Esophagus (tissue), 2 donors: ENCODE measurements around the gene ERC1. TPM values are rescaled to one million over a fixed set of nuclear protein-coding genes. Genes with fewer than 3 reads are reported as not detected.

Experiments
- H3K27ac ChIP-seq, 2 donors: one replicate each; pipeline ENCODE4 v1.5.1; 2013; ENCODE audit warnings: low read depth in 2 of 2, mild to moderate bottlenecking in 2 of 2, inconsistent platforms in 1 of 2, low read length in 1 of 2, moderate library complexity in 1 of 2
- H3K27me3 ChIP-seq, 2 donors: one replicate each; pipeline ENCODE4 v1.6.1; 2013; ENCODE audit warnings: low read length in 2 of 2, control low read depth in 1 of 2, mild to moderate bottlenecking in 1 of 2; ENCODE audit not compliant: insufficient read depth in 2 of 2, control insufficient read depth in 1 of 2
- H3K36me3 ChIP-seq, 2 donors: one replicate each; pipeline ENCODE4 v1.6.1; 2013; ENCODE audit warnings: low read length in 1 of 2; ENCODE audit not compliant: control insufficient read depth in 2 of 2, insufficient read depth in 2 of 2
- H3K4me1 ChIP-seq, 2 donors: one replicate each; pipeline ENCODE4 v1.6.1; 2013; ENCODE audit warnings: low read length in 1 of 2; ENCODE audit not compliant: control insufficient read depth in 2 of 2, insufficient read depth in 2 of 2
- H3K4me3 ChIP-seq, 2 donors: one replicate each; pipeline ENCODE4 v1.5.1; 2013; ENCODE audit warnings: low read length in 2 of 2, mild to moderate bottlenecking in 2 of 2, low read depth in 1 of 2, moderate library complexity in 1 of 2
- H3K9me3 ChIP-seq, 2 donors: one replicate each; pipeline ENCODE4 v1.6.1; 2013; ENCODE audit warnings: mild to moderate bottlenecking in 2 of 2, low read depth in 1 of 2, low read length in 1 of 2, moderate library complexity in 1 of 2; ENCODE audit not compliant: control insufficient read depth in 2 of 2, insufficient read depth in 1 of 2
- WGBS, 2 donors: extraction: QIAGEN DNeasy Blood & Tissue Kit; methylation state at CpG; one replicate each; pipeline ENCODE4 v1.1.7; 2013; 5-methylcytosine and 5-hydroxymethylcytosine counted together
- polyA plus RNA-seq, 2 donors: library from polyadenylated mRNA; stranded (reverse); fragments of 200-250 nt; gene quantifications; one replicate each; pipeline ENCODE4 v1.2.3, GENCODE V29; 2013
- donor health status: healthy with polysubstance abuse.
- donor health status: Bipolar disorder and iron deficiency.

ERC1 gene
- polyA plus RNA-seq, 2 donors = 6.4 to 8.7 TPM

DNA sequence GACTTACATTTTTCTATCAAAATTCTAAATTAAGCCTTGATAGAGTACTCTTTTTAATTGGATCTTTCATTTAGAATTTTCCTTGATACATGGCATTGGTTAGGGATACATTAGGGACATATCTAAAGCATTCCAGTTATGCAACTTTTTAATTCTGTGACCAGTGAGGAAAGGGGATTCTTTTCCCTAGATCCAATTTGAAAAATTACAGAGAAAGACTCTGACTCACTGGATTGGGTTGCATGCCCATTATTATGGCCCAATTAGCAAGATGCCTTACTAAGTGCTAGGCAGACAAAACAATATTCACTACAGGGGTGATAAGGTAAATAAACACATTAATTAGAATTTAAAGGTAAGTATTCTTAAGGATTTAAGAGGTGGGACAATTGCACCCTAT lies 36.3 kb upstream of the ERC1 start:
- no peaks in the 10 kb centered on the region for H3K9me3 ChIP-seq
- H3K27me3 ChIP-seq = no peaks in the 10 kb centered on the region
- H3K4me1 ChIP-seq = peaks cover 2% of the 10 kb centered on the region in 2 donors
- no peaks in the 10 kb centered on the region for H3K36me3 ChIP-seq
- no peak overlapping the region for H3K4me3 ChIP-seq
- H3K27ac ChIP-seq = no peak overlapping the region

- Histone ChIP-seq H3K4me1 (peaks cover 2% of the 10 kb centered on the region in 2 donors), H3K9me3 (no peaks in the 10 kb centered on the region), H3K27ac (no peak overlapping the region), H3K27me3 (no peaks in the 10 kb centered on the region), H3K4me3 (no peak overlapping the region), H3K36me3 (no peaks in the 10 kb centered on the region)
- whole genome bisulfite sequencing, 2 donors = 94 to 96% methylated on average over 6 of the region's 6 CpGs
These were observed 35.1 kb upstream of the ERC1 start for GRCh38 chr12:955939-956338.

DNA sequence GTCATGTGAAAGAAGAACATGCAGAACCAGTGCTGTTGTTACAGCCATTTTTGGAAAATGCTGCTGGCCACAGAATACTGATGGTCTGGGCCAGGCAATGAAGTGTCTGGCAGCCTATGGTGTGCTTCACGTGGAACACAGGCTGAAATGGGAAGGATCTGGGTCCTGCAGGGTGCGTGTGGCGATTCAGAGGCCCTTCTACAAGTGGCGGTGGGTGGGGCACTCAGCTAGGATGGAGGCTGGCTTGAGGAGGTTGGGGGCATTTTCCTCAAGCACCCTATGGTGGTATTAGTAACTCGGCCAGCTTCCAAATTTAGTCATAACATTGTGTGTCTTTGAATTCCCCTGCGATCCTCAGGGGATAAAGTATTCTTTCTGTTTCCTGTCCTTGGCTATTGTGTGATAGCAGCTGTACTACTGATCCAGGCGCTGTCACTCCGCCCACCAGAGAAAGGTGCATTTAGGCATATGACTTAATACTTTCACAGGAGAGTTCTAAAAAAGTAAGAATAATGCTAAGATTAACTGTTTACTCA lies 32.4 kb upstream of the ERC1 start:
- 42 to 50% methylated on average over 8 of the region's 8 CpGs for WGBS, 2 donors
- H3K36me3 ChIP-seq = no peaks in the 10 kb centered on the region
- no peak overlapping the region for H3K4me3 ChIP-seq
- no peak overlapping the region for H3K27ac ChIP-seq
- peaks cover 2% of the 10 kb centered on the region in 2 donors for H3K4me1 ChIP-seq
- H3K27me3 ChIP-seq = no peaks in the 10 kb centered on the region
- H3K9me3 ChIP-seq = no peaks in the 10 kb centered on the region

DNA sequence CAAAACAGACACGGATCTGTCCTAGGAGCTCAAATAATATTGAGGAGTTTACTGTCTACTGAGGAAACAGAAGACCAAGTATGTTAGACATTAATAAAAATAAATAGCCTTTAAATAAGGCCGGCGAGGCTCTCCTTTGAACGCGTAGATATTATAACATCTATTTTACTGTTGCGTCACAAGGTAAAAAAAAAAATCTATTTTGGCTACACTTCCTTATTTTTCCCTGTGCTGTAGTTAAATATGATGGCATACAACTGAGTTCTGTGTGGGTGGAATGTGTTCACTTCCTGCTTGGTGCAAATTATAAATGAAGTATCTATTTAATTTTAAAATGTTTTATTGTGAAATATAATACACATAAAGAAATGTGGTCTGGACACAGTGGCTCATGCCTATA lies 24.3 kb upstream of the ERC1 start:
- Histone ChIP-seq H3K4me3 (no peak overlapping the region), H3K9me3 (no peaks in the 10 kb centered on the region), H3K27me3 (no peaks in the 10 kb centered on the region), H3K27ac (no peak overlapping the region), H3K4me1 (no peaks in the 10 kb centered on the region), H3K36me3 (no peaks in the 10 kb centered on the region)
- 82 to 85% methylated on average over 6 of the region's 6 CpGs for WGBS, 2 donors

GRCh38 chr12:967641-968040 lies 23.4 kb upstream of the ERC1 start:
- Histone ChIP-seq H3K4me1 (no peaks in the 10 kb centered on the region), H3K27me3 (no peaks in the 10 kb centered on the region), H3K9me3 (no peaks in the 10 kb centered on the region), H3K27ac (no peak overlapping the region), H3K4me3 (no peak overlapping the region), H3K36me3 (no peaks in the 10 kb centered on the region)
- 86 to 89% methylated on average over 9 of the region's 9 CpGs for WGBS, 2 donors

DNA sequence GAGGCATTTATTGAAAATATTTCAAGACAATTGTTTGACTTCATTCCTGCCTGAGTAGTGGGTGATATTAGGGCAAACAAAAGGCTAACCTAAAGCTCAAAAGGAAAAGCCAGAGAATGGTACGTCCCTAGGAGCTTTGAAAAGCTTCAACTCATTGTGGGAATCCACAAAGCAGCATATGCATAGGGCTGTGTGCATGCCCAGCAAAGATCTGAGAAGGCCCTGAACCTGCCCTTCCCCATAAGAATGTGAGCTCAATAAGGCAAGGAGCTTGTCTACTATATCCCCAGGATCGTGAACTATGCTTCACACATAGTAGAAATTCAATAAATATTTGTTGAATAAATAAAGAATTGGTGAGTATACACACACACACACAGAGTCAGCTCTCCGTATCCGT lies 22.5 kb upstream of the ERC1 start:
- no peaks in the 10 kb centered on the region for H3K9me3 ChIP-seq
- H3K27me3 ChIP-seq = no peaks in the 10 kb centered on the region
- H3K4me1 ChIP-seq = no peaks in the 10 kb centered on the region
- H3K27ac ChIP-seq = no peak overlapping the region
- 58 to 62% methylated on average over 4 of the region's 4 CpGs for WGBS, 2 donors
- H3K36me3 ChIP-seq = no peaks in the 10 kb centered on the region
- no peak overlapping the region for H3K4me3 ChIP-seq

DNA sequence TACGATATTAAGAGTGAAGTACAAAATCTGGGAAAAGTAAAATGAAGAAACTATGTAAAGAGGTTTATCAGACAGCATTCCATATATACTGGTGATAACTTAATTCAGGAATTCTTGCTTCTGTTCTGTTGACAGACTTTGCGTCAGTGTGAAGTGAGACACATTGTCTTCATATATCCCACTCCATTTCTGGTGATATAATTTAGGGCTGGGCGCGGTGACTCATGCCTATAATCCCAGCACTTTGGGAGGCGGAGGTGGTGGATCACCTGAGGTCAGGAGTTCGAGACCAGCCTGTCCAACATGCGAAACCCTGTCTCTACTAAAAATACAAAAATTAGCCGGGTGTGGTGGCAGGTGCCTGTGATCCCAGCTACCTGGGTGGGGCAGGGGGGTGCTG lies 21.2 kb upstream of the ERC1 start:
- Histone ChIP-seq H3K36me3 (no peaks in the 10 kb centered on the region), H3K4me3 (no peak overlapping the region), H3K9me3 (no peaks in the 10 kb centered on the region), H3K27ac (no peak overlapping the region), H3K27me3 (no peaks in the 10 kb centered on the region), H3K4me1 (no peaks in the 10 kb centered on the region)
- WGBS, 2 donors = 75 to 78% methylated on average over 8 of the region's 8 CpGs

DNA sequence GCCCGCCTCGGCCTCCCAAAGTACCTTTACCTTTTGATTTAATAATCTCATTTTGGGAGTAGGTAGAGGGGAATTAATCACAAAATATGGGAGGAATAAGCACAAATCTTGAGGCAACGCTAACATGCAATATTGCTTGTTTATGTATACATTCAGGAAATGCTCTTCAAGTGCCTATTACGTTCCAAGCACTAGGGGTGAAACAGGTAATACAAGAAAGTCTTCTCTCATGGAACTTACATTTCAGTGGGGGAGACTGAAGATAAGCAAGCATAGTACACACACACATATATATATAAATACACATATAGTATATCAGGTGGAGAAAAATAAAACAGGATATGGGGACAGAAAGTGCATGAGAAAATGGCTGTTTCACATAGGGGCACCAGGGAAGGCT lies 19.0 kb upstream of the ERC1 start:
- 89 to 97% methylated on average over 4 of the region's 4 CpGs for WGBS, 2 donors
- Histone ChIP-seq H3K4me3 (no peak overlapping the region), H3K9me3 (no peaks in the 10 kb centered on the region), H3K27ac (no peak overlapping the region), H3K27me3 (no peaks in the 10 kb centered on the region), H3K4me1 (no peaks in the 10 kb centered on the region), H3K36me3 (peaks cover 0 to 3% of the 10 kb centered on the region in 2 donors)

- Histone ChIP-seq H3K9me3 (no peaks in the 10 kb centered on the region), H3K27ac (no peak overlapping the region), H3K4me3 (no peak overlapping the region), H3K4me1 (no peaks in the 10 kb centered on the region), H3K36me3 (peaks cover 0 to 3% of the 10 kb centered on the region in 2 donors), H3K27me3 (no peaks in the 10 kb centered on the region)
- WGBS, 2 donors = 84 to 90% methylated on average over 4 of the region's 4 CpGs
These were observed 16.7 kb upstream of the ERC1 start for GRCh38 chr12:974271-974862.

- Histone ChIP-seq H3K36me3 (peaks cover 0 to 3% of the 10 kb centered on the region in 2 donors), H3K4me3 (no peak overlapping the region), H3K27me3 (no peaks in the 10 kb centered on the region), H3K9me3 (no peaks in the 10 kb centered on the region), H3K27ac (no peak overlapping the region), H3K4me1 (no peaks in the 10 kb centered on the region)
- 87 to 91% methylated on average over 6 of the region's 6 CpGs for WGBS, 2 donors
These were observed 14.4 kb upstream of the ERC1 start for GRCh38 chr12:976644-977043.
